ENCODE data around the gene GPR155.

- no peak for TF ChIP-seq CTCF (conservative IDR thresholded peaks at IDR 0.05; ENCODE audit: low read depth, low read length)
- no peak for TF ChIP-seq RFX5 (IDR thresholded peaks at IDR 0.05; ENCODE audit: low read depth, low read length)
- no peak for TF ChIP-seq MAZ (IDR thresholded peaks at IDR 0.05; ENCODE audit: borderline replicate concordance, low read depth, low read length)
- no peak for TF ChIP-seq POLR2A (IDR thresholded peaks at IDR 0.05; ENCODE audit: low read depth, low read length)
- TF ChIP-seq MXI1 (IDR thresholded peaks at IDR 0.05; ENCODE audit: borderline replicate concordance, low read depth, low read length), result no peak
Measured at GRCh38 chr2:174428214-174428613, 58.6 kb downstream of the GPR155 start.

Measured in IMR-90 (cell line).